ENCODE measurements around the gene CLOCK. TPM values are rescaled to one million over a fixed set of nuclear protein-coding genes. Genes with fewer than 3 reads are reported as not detected.

CLOCK gene
- total and polyA plus RNA-seq, 10 of the 15 experiments (the other 5 are each of a cell fraction or from before 2014, with no cell fraction given): 2.8 to 11.7 (median 10.4) TPM

- TF ChIP-seq, protein P1, sequence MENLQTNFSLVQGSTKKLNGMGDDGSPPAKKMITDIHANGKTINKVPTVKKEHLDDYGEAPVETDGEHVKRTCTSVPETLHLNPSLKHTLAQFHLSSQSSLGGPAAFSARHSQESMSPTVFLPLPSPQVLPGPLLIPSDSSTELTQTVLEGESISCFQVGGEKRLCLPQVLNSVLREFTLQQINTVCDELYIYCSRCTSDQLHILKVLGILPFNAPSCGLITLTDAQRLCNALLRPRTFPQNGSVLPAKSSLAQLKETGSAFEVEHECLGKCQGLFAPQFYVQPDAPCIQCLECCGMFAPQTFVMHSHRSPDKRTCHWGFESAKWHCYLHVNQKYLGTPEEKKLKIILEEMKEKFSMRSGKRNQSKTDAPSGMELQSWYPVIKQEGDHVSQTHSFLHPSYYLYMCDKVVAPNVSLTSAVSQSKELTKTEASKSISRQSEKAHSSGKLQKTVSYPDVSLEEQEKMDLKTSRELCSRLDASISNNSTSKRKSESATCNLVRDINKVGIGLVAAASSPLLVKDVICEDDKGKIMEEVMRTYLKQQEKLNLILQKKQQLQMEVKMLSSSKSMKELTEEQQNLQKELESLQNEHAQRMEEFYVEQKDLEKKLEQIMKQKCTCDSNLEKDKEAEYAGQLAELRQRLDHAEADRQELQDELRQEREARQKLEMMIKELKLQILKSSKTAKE (IDR thresholded peaks at IDR 0.05; ENCODE audit: low read depth, poor library complexity, severe bottlenecking): no peak
- TF ChIP-seq PKNOX1 (IDR thresholded peaks at IDR 0.05) (peak; percentile 37; the same call in 1 of the 2 replicates), YY1 (IDR thresholded peaks at IDR 0.05; ENCODE audit: low read depth, low read length) (no peak), MTA2 (IDR thresholded peaks at IDR 0.05; ENCODE audit: low read depth) (0 out of 2 replicates have a peak, but pooled peaks have one; percentile 23), RAD51 (IDR thresholded peaks at IDR 0.05) (no peak), YBX1 (IDR thresholded peaks at IDR 0.05) (0 out of 2 replicates have a peak, but pooled peaks have one; percentile 65), E4F1 (IDR thresholded peaks at IDR 0.05; ENCODE audit: borderline replicate concordance, partially characterized antibody) (no peak), CREM (IDR thresholded peaks at IDR 0.05; ENCODE audit: low read depth) (no peak), MXI1 (IDR thresholded peaks at IDR 0.05; ENCODE audit: low read depth, low read length) (0 out of 2 replicates have a peak, but pooled peaks have one; percentile 20), SREBF1 (IDR thresholded peaks at IDR 0.05; ENCODE audit: low read length) (no peak), MYC (IDR thresholded peaks at IDR 0.05; ENCODE audit: insufficient read depth, insufficient read length, insufficient replicate concordance, low read length, severe bottlenecking) (no peak), SREBF2 (IDR thresholded peaks at IDR 0.05; ENCODE audit: low read length) (no peak), IKZF2 (IDR thresholded peaks at IDR 0.05) (peak; percentile 35 to 53; a peak in 1 of 4 replicates), STAT1 (conservative IDR thresholded peaks at IDR 0.05) (no peak), MEF2A (IDR thresholded peaks at IDR 0.05; ENCODE audit: insufficient read depth, low read depth, low read length) (no peak), ZNF384 (IDR thresholded peaks at IDR 0.05; ENCODE audit: borderline replicate concordance, low read depth, low read length) (peak; percentile 44; the same call in 1 of the 2 replicates), HDGF (IDR thresholded peaks at IDR 0.05) (peak; percentile 77; the same call in 1 of the 2 replicates), HDAC6 (IDR thresholded peaks at IDR 0.05; ENCODE audit: unreplicated experiment) (no peak)
- TF ChIP-seq, protein P2, sequence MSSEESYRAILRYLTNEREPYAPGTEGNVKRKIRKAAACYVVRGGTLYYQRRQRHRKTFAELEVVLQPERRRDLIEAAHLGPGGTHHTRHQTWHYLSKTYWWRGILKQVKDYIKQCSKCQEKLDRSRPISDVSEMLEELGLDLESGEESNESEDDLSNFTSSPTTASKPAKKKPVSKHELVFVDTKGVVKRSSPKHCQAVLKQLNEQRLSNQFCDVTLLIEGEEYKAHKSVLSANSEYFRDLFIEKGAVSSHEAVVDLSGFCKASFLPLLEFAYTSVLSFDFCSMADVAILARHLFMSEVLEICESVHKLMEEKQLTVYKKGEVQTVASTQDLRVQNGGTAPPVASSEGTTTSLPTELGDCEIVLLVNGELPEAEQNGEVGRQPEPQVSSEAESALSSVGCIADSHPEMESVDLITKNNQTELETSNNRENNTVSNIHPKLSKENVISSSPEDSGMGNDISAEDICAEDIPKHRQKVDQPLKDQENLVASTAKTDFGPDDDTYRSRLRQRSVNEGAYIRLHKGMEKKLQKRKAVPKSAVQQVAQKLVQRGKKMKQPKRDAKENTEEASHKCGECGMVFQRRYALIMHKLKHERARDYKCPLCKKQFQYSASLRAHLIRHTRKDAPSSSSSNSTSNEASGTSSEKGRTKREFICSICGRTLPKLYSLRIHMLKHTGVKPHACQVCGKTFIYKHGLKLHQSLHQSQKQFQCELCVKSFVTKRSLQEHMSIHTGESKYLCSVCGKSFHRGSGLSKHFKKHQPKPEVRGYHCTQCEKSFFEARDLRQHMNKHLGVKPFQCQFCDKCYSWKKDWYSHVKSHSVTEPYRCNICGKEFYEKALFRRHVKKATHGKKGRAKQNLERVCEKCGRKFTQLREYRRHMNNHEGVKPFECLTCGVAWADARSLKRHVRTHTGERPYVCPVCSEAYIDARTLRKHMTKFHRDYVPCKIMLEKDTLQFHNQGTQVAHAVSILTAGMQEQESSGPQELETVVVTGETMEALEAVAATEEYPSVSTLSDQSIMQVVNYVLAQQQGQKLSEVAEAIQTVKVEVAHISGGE (CRISPR knock-in tag; IDR thresholded peaks at IDR 0.05): no peak
These were observed 149.0 kb downstream of the CLOCK start (continued) for GRCh38 chr4:55397520-55398321.
